Stimulated activated CD4-positive, alpha-beta T cell treated with anti-CD3 and anti-CD28 coated beads, Interleukin-12 subunit alpha, Interleukin-12 subunit beta, amount 100 ng/mL, for 24 hours (primary cell): ENCODE results near the gene OR2M7.
"Not testable (repeated sequence)": the region's sequence is repeated elsewhere in the genome, so short reads cannot be mapped to it uniquely, and the experiment has no call there.

Source experiments
- DNase-seq, 2 experiments: peaks; one replicate each; pipeline ENCODE4 v3.0.0-alpha.2; 2020; ENCODE audit warnings: low read depth in 2 of 2

The OR2M7 gene

GRCh38 chr1:248324468-248324867 lies at the start of gene OR2M7:
OR2M7 (minus strand) TSS chr1:248324568; CDS start chr1:248324568, 0 bp downstream.
- no peak for DNase-seq

- DNase-seq: no peak
Measured at GRCh38 chr1:248373761-248374160, 49.4 kb upstream of the OR2M7 start.

GRCh38 chr1:248372394-248372793 lies 48.0 kb upstream of the OR2M7 start:
- DNase-seq: no peak

- DNase-seq: no peak
Measured at GRCh38 chr1:248366609-248367008, 42.2 kb upstream of the OR2M7 start.

- DNase-seq: no peak
Measured at GRCh38 chr1:248361121-248361715, 36.9 kb upstream of the OR2M7 start, which contains the start of gene OR2T4. OR2T4 (plus strand) TSS chr1:248361665; CDS start chr1:248361665, 0 bp downstream.

- DNase-seq: no peak
Measured at GRCh38 chr1:248359415-248359814, 35.0 kb upstream of the OR2M7 start.

- DNase-seq: no peak
Measured at GRCh38 chr1:248348475-248348874, 24.1 kb upstream of the OR2M7 start, which contains the start of gene OR14C36. OR14C36 (plus strand) TSS chr1:248348775; CDS start chr1:248348775, 0 bp downstream.

GRCh38 chr1:248343451-248343850 lies 19.1 kb upstream of the OR2M7 start:
- no peak for DNase-seq

- no peak for DNase-seq
Measured at GRCh38 chr1:248316796-248317195, 7.6 kb downstream of the OR2M7 start.

GRCh38 chr1:248306740-248307139 lies 17.6 kb downstream of the OR2M7 start:
- DNase-seq: not testable (repeated sequence)

GRCh38 chr1:248306103-248306502 lies 18.3 kb downstream of the OR2M7 start:
- no peak for DNase-seq

GRCh38 chr1:248305672-248306071 lies 18.7 kb downstream of the OR2M7 start:
- DNase-seq: not testable (repeated sequence)

- DNase-seq: no peak
Measured at GRCh38 chr1:248303324-248303723, 21.0 kb downstream of the OR2M7 start, which contains the start of gene OR2T12. OR2T12 (minus strand) TSS chr1:248303424; CDS start chr1:248295578, 7,846 bp downstream.

- DNase-seq: no peak
Measured at GRCh38 chr1:248288391-248288790, 36.0 kb downstream of the OR2M7 start.

GRCh38 chr1:248277876-248278275 lies 46.5 kb downstream of the OR2M7 start, which contains the start of gene OR2T33:
OR2T33 (minus strand) TSS chr1:248277976; CDS start chr1:248273814, 4,162 bp downstream.
- DNase-seq: no peak
